K562 (cell line): ENCODE measurements around the gene COP1. TPM values are rescaled to one million over a fixed set of nuclear protein-coding genes. Genes with fewer than 3 reads are reported as not detected.
A peak's percentile ranks its signal among the peaks of the same experiment; 100 is the strongest.

ENCODE experiments used
- CEBPB ChIP-seq: fragments of 450-650 bp; IDR thresholded peaks from 2 replicates; pipeline ENCODE4 v1.6.1; 2016; ENCODE audit warnings: missing genetic modification characterization, missing compliant biosample characterization
- EGR1 ChIP-seq: fragments of 450-650 bp; conservative IDR thresholded peaks from 2 replicates; pipeline ENCODE4 v1.6.1; 2017; ENCODE audit warnings: mild to moderate bottlenecking
- FOSL1 ChIP-seq: fragments of 200-800 bp; sonication (Bioruptor generic); conservative IDR thresholded peaks from 2 replicates; pipeline ENCODE4 v1.6.1; 2016; ENCODE audit warnings: missing genetic modification characterization, missing compliant biosample characterization
- NONO ChIP-seq, 2 experiments: fragments of 200-400 bp in 1 of 2; fragments of 450-650 bp in 1 of 2; formaldehyde crosslinking in 1 of 2; IDR thresholded peaks; 2 replicates each; pipeline ENCODE4 v1.6.1; 2017; ENCODE audit warnings: low read depth in 2 of 2, mild to moderate bottlenecking in 2 of 2, moderate library complexity in 2 of 2, low read length in 1 of 2
- NR3C1 ChIP-seq: sonication (generic); formaldehyde crosslinking; IDR thresholded peaks from 2 replicates; pipeline ENCODE4 v1.8.1; 2022; ENCODE audit warnings: missing genetic modification reagents
- PHF21A ChIP-seq: fragments of 450-650 bp; IDR thresholded peaks from 2 replicates; pipeline ENCODE4 v1.6.1; 2017; ENCODE audit warnings: low read depth, borderline replicate concordance
- RBBP5 ChIP-seq: fragments of 200-600 bp; sonication (generic); IDR thresholded peaks from 2 replicates; pipeline ENCODE4 v1.6.1; 2012; ENCODE audit warnings: borderline replicate concordance, mild to moderate bottlenecking, low read length, control low read depth, inconsistent platforms; ENCODE audit not compliant: insufficient read depth, poor library complexity, severe bottlenecking
- SIN3A ChIP-seq, 2 experiments: fragments of 150-350 bp in 1 of 2; IDR thresholded peaks; 2 replicates each; pipeline ENCODE4 v1.6.1; 2011 to 2016; ENCODE audit warnings: borderline replicate concordance in 2 of 2, low read depth in 2 of 2, low read length in 2 of 2, mild to moderate bottlenecking in 2 of 2, moderate library complexity in 2 of 2; ENCODE audit not compliant: control insufficient read depth in 1 of 2
- TAF7 ChIP-seq: fragments of 450-650 bp; IDR thresholded peaks from 2 replicates; pipeline ENCODE4 v1.6.1; 2016; ENCODE audit warnings: missing genetic modification characterization, missing compliant biosample characterization
- TFAP4 ChIP-seq: sonication (generic); formaldehyde crosslinking; IDR thresholded peaks from 2 replicates; pipeline ENCODE4 v1.8.0; 2022; ENCODE audit warnings: missing genetic modification reagents, mild to moderate bottlenecking, moderate library complexity, borderline replicate concordance
- TOE1 ChIP-seq, 2 experiments: fragments of 450-650 bp in 1 of 2; sonication (generic) in 1 of 2; formaldehyde crosslinking in 1 of 2; IDR thresholded peaks; 2 replicates each; pipeline versions ENCODE4 v1.7.1 to v1.8.0; 2016 to 2022; ENCODE audit warnings: borderline replicate concordance in 2 of 2, mild to moderate bottlenecking in 2 of 2, antibody characterized with exemption in 1 of 2, inconsistent platforms in 1 of 2, low read depth in 1 of 2, missing genetic modification reagents in 1 of 2, moderate library complexity in 1 of 2
- ZFX ChIP-seq: sonication (generic); formaldehyde crosslinking; IDR thresholded peaks from 2 replicates; pipeline ENCODE4 v1.8.0; 2022; ENCODE audit warnings: mild to moderate bottlenecking, missing genetic modification reagents, moderate library complexity
- ZKSCAN1 ChIP-seq: fragments of 150-350 bp; IDR thresholded peaks from 2 replicates; pipeline ENCODE4 v1.6.1; 2016; ENCODE audit warnings: low read depth, low read length
- ZNF121 ChIP-seq: sonication (generic); formaldehyde crosslinking; conservative IDR thresholded peaks from 2 replicates; pipeline ENCODE4 v1.8.0; 2022; ENCODE audit warnings: missing genetic modification reagents
- ZNF431 ChIP-seq: sonication (generic); formaldehyde crosslinking; IDR thresholded peaks from 2 replicates; pipeline ENCODE4 v1.8.0; 2022; ENCODE audit warnings: mild to moderate bottlenecking, missing genetic modification reagents
- polyA plus RNA-seq, 8 experiments: library from polyadenylated mRNA; depleted of rRNA in 4 of 8; stranded (reverse) in 5 of 8; unstranded in 3 of 8; fragments of >200 nt; fragmentation: Nextera tagmentation in 2 of 8; fragmentation: Illumina TruSeq in 1 of 8; extraction: Ambion mirVana in 2 of 8; extraction: Trizol in 1 of 8; gene quantifications; 2 replicates each; pipeline versions ENCODE4 v1.2.1 to v1.2.3, GENCODE V29; 2011 to 2014; ENCODE audit warnings: inconsistent platforms in 1 of 8, missing spikeins in 1 of 8
- total RNA-seq, 7 experiments: library from RNA; depleted of rRNA in 6 of 7; stranded (reverse); fragments of >200 nt in 6 of 7; fragmentation: Illumina TruSeq in 2 of 7; extraction: Trizol in 2 of 7; gene quantifications; 2 replicates each; pipeline versions ENCODE4 v1.2.1 to v1.2.3, GENCODE V29; 2011 to 2021; ENCODE audit warnings: low replicate concordance in 1 of 7
- TF ChIP-seq, protein P1 (sequence below): sonication (generic); formaldehyde crosslinking; IDR thresholded peaks from 2 replicates; pipeline ENCODE4 v1.4.0; 2020; ENCODE audit warnings: mild to moderate bottlenecking, missing genetic modification reagents
- TF ChIP-seq, protein P2 (sequence below), 2 experiments: IDR thresholded peaks; 2 replicates each; pipeline ENCODE4 v1.6.1; 2012; ENCODE audit warnings: improper control_type of control experiment in 2 of 2, low read depth in 2 of 2, low read length in 2 of 2, borderline replicate concordance in 1 of 2
- TF ChIP-seq, protein P3 (sequence below): IDR thresholded peaks from 2 replicates; pipeline ENCODE4 v1.6.1; 2016; ENCODE audit warnings: missing genetic modification characterization, missing compliant biosample characterization

Gene COP1
- total and polyA plus RNA-seq, 9 of the 15 experiments (the other 6 are each of a cell fraction or from before 2014, with no cell fraction given): 25.8 to 77.7 (median 58.6) TPM

DNA sequence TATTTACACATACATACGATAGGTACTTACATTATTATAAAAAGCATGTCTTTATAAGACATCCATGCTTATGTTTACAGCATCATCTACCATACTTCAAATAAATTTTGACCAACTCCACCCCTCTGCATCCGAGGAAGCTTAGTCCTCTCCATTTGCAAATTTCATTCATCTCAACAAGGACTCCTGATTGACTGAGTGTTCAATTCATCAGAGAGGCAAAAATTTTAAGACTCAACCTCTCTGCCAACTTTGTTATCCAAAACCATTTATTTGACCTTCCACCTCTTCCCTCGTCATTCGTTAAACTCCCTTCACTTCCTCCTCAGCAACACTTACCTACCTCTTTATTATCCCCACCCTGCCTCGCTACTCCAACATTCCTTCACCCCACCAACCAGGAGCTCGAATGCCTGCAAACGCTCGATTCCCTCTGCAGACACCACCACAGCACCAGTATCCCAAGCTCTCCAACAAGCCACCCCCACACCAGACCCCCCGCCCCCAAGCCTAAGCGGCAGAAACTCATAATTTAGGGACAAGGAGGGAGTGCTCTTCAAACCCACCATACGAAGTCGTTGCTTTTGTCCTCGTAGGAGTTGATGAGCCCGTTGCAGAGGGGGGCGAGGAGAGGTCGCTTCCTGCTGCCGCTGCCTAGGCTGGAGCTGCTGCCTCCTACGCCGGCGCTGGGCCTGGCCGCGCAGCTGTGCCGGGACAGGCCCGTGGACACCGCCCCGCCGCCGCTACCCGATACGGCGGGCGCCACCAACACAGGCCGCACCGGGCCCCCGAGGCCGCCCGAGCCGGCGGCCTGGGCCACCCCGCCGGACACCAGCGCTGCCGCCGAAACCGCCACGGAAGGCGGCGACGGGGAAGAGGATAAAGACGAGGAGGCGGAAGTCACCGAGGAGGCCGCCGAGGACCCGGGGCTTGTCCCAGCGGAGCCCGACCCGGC, 803 bp downstream of the COP1 start (continued):
- peak in 1 of 2 experiments; percentile 49; a peak in 2 of 4 replicates for TF ChIP-seq SIN3A (IDR thresholded peaks at IDR 0.05; ENCODE audit: borderline replicate concordance in 2 of 2, control insufficient read depth in 1 of 2, low read depth in 2 of 2, low read length in 2 of 2)
- TF ChIP-seq, protein P1, sequence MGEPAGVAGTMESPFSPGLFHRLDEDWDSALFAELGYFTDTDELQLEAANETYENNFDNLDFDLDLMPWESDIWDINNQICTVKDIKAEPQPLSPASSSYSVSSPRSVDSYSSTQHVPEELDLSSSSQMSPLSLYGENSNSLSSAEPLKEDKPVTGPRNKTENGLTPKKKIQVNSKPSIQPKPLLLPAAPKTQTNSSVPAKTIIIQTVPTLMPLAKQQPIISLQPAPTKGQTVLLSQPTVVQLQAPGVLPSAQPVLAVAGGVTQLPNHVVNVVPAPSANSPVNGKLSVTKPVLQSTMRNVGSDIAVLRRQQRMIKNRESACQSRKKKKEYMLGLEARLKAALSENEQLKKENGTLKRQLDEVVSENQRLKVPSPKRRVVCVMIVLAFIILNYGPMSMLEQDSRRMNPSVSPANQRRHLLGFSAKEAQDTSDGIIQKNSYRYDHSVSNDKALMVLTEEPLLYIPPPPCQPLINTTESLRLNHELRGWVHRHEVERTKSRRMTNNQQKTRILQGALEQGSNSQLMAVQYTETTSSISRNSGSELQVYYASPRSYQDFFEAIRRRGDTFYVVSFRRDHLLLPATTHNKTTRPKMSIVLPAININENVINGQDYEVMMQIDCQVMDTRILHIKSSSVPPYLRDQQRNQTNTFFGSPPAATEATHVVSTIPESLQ (CRISPR knock-in tag): no peak
- 0 out of 2 replicates have a peak, but pooled peaks have one; percentile 4 for TF ChIP-seq ZKSCAN1
- TF ChIP-seq ZNF431 (CRISPR knock-in tag): 0 out of 2 replicates have a peak, but pooled peaks have one; percentile 39
- TF ChIP-seq FOSL1 (tag): no peak
- TF ChIP-seq EGR1: peak; percentile 67
- peak; percentile 27; the same call in 1 of the 2 replicates for TF ChIP-seq TAF7 (tag)
- TF ChIP-seq, protein P2, sequence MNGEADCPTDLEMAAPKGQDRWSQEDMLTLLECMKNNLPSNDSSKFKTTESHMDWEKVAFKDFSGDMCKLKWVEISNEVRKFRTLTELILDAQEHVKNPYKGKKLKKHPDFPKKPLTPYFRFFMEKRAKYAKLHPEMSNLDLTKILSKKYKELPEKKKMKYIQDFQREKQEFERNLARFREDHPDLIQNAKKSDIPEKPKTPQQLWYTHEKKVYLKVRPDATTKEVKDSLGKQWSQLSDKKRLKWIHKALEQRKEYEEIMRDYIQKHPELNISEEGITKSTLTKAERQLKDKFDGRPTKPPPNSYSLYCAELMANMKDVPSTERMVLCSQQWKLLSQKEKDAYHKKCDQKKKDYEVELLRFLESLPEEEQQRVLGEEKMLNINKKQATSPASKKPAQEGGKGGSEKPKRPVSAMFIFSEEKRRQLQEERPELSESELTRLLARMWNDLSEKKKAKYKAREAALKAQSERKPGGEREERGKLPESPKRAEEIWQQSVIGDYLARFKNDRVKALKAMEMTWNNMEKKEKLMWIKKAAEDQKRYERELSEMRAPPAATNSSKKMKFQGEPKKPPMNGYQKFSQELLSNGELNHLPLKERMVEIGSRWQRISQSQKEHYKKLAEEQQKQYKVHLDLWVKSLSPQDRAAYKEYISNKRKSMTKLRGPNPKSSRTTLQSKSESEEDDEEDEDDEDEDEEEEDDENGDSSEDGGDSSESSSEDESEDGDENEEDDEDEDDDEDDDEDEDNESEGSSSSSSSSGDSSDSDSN (IDR thresholded peaks at IDR 0.05; ENCODE audit: borderline replicate concordance in 1 of 2, low read depth in 2 of 2, low read length in 2 of 2): peak; percentile 83 to 97
- TF ChIP-seq NONO (IDR thresholded peaks at IDR 0.05; ENCODE audit: low read depth in 2 of 2, low read length in 1 of 2): peak in 1 of 2 experiments; percentile 53; a peak in 1 of 4 replicates
- TF ChIP-seq PHF21A: peak; percentile 32; the same call in 1 of the 2 replicates
- peak; percentile 76 for TF ChIP-seq TFAP4
- 0 out of 2 replicates have a peak, but pooled peaks have one; percentile 64 for TF ChIP-seq NR3C1 (CRISPR knock-in tag)
- no peak for TF ChIP-seq CEBPB (tag)
- TF ChIP-seq ZNF121 (CRISPR knock-in tag): no peak
- TF ChIP-seq RBBP5: peak; percentile 90
- TF ChIP-seq, protein P3, sequence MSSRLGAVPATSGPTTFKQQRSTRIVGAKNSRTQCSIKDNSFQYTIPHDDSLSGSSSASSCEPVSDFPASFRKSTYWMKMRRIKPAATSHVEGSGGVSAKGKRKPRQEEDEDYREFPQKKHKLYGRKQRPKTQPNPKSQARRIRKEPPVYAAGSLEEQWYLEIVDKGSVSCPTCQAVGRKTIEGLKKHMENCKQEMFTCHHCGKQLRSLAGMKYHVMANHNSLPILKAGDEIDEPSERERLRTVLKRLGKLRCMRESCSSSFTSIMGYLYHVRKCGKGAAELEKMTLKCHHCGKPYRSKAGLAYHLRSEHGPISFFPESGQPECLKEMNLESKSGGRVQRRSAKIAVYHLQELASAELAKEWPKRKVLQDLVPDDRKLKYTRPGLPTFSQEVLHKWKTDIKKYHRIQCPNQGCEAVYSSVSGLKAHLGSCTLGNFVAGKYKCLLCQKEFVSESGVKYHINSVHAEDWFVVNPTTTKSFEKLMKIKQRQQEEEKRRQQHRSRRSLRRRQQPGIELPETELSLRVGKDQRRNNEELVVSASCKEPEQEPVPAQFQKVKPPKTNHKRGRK (tag): no peak
- TF ChIP-seq ZFX: peak; percentile 89
- TF ChIP-seq TOE1 (IDR thresholded peaks at IDR 0.05; ENCODE audit: borderline replicate concordance): no peak
- no peak for TF ChIP-seq TOE1 (CRISPR knock-in tag; IDR thresholded peaks at IDR 0.05; ENCODE audit: borderline replicate concordance, low read depth)
